GM18498 (cell line): ENCODE results near the gene RNF130.

Experiments used
- ATAC-seq: cut with Tn5 transposase; IDR thresholded peaks from one replicate; pipeline ENCODE4 v1.9.1; 2021; ENCODE audit warnings: mild to moderate bottlenecking, moderate library complexity; ENCODE audit not compliant: unreplicated experiment

The RNF130 gene

GRCh38 chr5:180086816-180087399 lies 15.3 kb upstream of the RNF130 start:
- ATAC-seq: no peak

- no peak for ATAC-seq
Measured at GRCh38 chr5:180085837-180086236, 14.3 kb upstream of the RNF130 start.

- no peak for ATAC-seq
Measured at GRCh38 chr5:180084638-180085561, 13.3 kb upstream of the RNF130 start.

GRCh38 chr5:180083529-180084060 lies 12.0 kb upstream of the RNF130 start:
- ATAC-seq: no peak

GRCh38 chr5:180082633-180083420 lies 11.3 kb upstream of the RNF130 start:
- no peak for ATAC-seq

- no peak for ATAC-seq
Measured at GRCh38 chr5:180081481-180081880, 9.9 kb upstream of the RNF130 start.

GRCh38 chr5:180080486-180081280 lies 9.1 kb upstream of the RNF130 start:
- no peak for ATAC-seq

GRCh38 chr5:180079702-180080466 lies 8.3 kb upstream of the RNF130 start:
- no peak for ATAC-seq

- no peak for ATAC-seq
Measured at GRCh38 chr5:180078348-180078747, 6.8 kb upstream of the RNF130 start.

- no peak for ATAC-seq
Measured at GRCh38 chr5:180077594-180078284, 6.2 kb upstream of the RNF130 start.

- no peak for ATAC-seq
Measured at GRCh38 chr5:180075703-180076102, 4.1 kb upstream of the RNF130 start.

- no peak for ATAC-seq
Measured at GRCh38 chr5:180074462-180074861, 2.9 kb upstream of the RNF130 start.

GRCh38 chr5:180072556-180072955 lies 997 bp upstream of the RNF130 start:
- ATAC-seq: no peak

- no peak for ATAC-seq
Measured at GRCh38 chr5:180072256-180072548, 643 bp upstream of the RNF130 start.

- ATAC-seq: no peak
Measured at GRCh38 chr5:180070756-180071530, 616 bp downstream of the RNF130 start.

GRCh38 chr5:180069589-180070247 lies 1.8 kb downstream of the RNF130 start:
- ATAC-seq: no peak

- ATAC-seq: no peak
Measured at GRCh38 chr5:180068519-180069090, 3.0 kb downstream of the RNF130 start.

GRCh38 chr5:180067986-180068385 lies 3.6 kb downstream of the RNF130 start:
- no peak for ATAC-seq
